SH-SY5Y (cell line): ENCODE measurements around the gene KRTAP16-1.

Source experiments
- GATA2 ChIP-seq: IDR thresholded peaks from 2 replicates; pipeline ENCODE4 v1.6.1; 2011; ENCODE audit warnings: mild to moderate bottlenecking, low read depth, low read length
- GATA3 ChIP-seq: IDR thresholded peaks from 2 replicates; pipeline ENCODE4 v1.6.1; 2011; ENCODE audit warnings: low read depth, mild to moderate bottlenecking, low read length, moderate library complexity

GRCh38 chr17:41265078-41265477 lies 44.0 kb downstream of the KRTAP16-1 start, which contains the start of gene KRTAP9-6:
- no peak for TF ChIP-seq GATA2
- TF ChIP-seq GATA3, result no peak
